VCaP (cell line): Measurements from ENCODE around the gene TCOF1.

Experiments
- H3K27ac ChIP-seq: fragments of 450-650 bp; 2 replicates; pipeline ENCODE4 v1.5.1; 2017
- TF ChIP-seq, protein P1 (sequence below): fragments of 450-650 bp; conservative IDR thresholded peaks from 2 replicates; pipeline ENCODE4 v1.5.1; 2017; ENCODE audit warnings: mild to moderate bottlenecking, moderate library complexity

Gene TCOF1

DNA sequence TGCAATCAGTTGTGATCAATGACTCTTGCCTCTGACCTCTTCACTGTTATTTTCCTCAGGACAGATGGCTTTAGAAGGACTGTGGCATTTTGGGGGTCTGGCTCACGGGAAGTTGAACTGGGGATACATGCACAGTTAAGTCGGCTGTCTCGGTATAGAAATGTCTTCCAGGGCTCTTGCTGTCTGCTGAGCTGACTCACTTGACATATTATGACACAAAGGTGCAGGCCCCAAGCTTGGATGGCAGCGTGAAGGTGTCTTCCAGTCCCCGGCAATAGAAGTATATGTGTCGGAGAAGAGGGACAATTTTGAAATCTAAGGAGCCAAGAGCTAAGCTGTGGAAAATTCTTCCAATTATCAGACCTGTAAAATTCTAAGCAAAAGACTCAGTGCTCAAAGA is 45.0 kb upstream of the TCOF1 start:
- H3K27ac ChIP-seq, result no peak overlapping the region
- TF ChIP-seq, protein P1, sequence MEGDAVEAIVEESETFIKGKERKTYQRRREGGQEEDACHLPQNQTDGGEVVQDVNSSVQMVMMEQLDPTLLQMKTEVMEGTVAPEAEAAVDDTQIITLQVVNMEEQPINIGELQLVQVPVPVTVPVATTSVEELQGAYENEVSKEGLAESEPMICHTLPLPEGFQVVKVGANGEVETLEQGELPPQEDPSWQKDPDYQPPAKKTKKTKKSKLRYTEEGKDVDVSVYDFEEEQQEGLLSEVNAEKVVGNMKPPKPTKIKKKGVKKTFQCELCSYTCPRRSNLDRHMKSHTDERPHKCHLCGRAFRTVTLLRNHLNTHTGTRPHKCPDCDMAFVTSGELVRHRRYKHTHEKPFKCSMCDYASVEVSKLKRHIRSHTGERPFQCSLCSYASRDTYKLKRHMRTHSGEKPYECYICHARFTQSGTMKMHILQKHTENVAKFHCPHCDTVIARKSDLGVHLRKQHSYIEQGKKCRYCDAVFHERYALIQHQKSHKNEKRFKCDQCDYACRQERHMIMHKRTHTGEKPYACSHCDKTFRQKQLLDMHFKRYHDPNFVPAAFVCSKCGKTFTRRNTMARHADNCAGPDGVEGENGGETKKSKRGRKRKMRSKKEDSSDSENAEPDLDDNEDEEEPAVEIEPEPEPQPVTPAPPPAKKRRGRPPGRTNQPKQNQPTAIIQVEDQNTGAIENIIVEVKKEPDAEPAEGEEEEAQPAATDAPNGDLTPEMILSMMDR, result no peak

DNA sequence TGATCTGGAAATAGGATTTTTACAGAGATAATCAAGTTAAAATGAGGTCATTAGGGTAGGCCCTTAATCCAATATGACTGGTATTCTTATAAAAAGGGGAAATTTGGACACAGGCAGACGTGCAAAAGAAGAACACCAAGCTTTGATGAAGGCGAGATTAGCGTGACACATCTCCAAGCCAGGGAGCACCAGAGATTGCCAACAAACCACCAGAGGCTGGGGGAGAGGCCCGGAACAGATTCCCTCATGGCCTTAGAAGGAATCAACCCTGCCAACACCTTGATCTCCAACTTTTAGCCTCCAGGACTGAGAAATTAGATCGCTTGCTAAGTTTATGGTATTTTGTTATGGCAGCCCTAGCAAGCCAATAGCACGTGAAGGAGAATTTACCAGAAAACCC is 44.0 kb upstream of the TCOF1 start:
- no peak overlapping the region for H3K27ac ChIP-seq
- TF ChIP-seq, protein P1, result no peak

DNA sequence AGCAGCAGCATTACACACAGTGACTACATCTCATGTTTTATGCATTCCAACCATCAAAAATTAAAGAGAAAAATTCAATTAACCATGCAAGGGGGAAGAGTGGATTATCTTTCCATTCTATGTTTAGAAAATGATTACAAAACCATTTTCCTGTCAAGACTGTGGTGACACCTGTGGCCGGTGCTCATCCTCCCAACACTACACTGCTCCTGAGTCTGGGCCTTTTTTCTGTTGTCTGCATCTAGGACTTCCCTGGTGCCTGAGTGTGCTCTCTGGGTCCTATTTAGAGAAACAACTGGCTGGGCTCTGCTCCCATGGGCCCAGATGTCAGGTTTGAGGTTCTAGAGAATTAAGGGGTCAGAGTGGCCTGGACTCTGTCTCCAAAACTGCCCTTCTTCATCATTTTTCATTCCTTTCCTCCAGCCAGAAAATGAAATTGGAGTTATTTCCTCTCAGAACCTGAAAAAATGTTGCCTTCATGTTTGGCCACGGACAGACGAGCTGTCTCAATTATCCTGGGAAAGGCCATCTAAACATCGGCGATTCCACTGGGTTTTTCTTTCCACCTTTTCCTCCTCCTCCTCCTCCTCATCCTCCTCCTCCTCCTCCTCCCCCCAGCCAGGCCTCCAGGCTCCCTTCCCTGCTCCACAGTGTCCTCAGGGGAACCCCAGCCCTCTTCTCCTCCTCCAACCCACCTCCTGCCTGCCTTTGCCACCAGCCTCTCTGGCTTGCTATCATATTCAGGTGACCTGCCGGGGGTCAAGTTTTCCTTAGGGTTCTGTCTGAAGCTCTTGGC is 43.4 kb upstream of the TCOF1 start:
- H3K27ac ChIP-seq, result no peak overlapping the region
- TF ChIP-seq, protein P1, result no peak

DNA sequence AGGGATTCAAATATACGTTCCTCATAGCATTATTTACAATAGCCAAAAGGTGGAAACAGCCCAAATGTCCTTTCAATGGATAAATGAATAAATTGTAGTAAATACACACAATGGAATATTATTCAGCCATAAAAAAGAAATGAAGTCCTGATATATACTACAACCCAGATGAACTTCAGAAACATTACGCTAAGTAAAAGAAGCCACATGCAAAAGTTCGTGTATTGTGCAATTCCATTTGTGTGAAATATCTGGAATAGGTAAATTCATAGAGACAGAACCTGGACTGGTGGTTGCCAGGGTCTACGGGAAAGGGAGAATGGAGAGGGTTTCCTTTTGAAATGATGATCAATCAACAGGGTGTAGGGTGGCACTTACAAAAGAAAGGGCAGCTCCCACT is 42.3 kb upstream of the TCOF1 start:
- TF ChIP-seq, protein P1, result no peak
- no peak overlapping the region for H3K27ac ChIP-seq

DNA sequence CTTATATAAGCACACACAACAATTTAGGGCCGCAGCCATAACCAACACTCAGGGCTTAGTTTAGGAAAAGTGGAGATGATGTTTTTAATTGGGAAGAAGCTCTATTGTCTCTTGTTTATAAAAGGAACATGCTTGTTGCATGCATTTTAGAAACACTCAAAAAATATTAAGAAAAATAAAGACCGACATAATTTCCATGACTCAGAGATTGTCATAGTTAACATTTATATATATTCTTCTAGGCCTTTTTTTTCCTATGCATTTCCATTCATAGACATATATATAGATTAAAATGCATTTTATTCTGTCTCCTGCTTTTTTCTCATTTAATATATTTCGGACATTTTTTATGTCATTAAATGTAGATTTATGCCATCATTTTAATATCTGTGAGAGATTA is 41.2 kb upstream of the TCOF1 start:
- H3K27ac ChIP-seq, result no peak overlapping the region
- TF ChIP-seq, protein P1, result no peak

DNA sequence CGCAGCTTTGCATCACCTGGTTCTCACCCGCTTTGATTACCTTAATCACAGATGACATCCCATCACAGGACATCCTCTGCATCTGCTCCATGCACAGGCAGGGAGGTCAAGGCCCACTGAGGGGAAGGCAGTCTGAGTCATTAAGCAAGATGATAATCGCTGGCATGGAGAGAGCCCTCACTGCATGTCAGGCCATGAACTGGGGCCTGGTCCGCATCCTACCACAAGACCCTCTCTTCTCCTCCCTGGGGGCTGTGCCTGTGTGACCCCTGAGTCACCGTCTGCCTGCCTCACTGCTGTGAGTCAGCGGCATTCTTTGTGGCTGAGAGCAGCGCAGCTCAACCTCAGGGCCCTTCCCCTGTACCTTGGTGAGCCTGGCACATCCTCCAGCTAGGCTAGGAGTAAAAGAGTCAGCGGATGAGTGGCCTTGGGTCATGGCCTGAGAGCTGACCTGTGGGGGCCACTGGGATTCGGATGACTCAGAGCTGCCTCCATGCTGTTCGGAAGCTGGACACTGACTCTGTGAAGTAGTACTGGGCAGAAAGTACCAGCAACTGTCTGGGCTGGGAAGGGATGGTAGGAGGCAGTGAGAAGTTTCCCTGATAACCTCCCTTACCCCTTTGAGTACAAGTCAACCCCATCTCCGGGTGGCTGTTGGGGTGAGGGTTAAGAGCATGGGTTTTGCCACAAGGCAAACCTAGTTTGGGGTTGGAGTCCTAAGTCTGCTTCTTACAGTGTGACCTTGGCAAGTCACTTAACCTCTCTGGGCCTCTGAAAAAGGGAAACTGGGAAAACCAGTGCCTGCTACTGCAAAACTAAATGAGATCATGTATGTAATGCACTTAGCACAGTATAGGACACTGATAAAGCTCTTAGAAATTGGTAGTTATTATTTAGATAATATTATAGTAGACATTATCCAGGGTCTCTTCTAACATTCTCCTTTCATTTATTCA is 40.2 kb upstream of the TCOF1 start:
- TF ChIP-seq, protein P1, result no peak
- no peak overlapping the region for H3K27ac ChIP-seq
